SU-DHL-6 (cell line): Measurements from ENCODE around the gene NTSR1.

ENCODE experiments used
- H2AFZ ChIP-seq: fragments of 200-600 bp; sonication (generic); 2 replicates; pipeline ENCODE4 v1.6.1; 2014; ENCODE audit warnings: low read depth, mild to moderate bottlenecking, moderate library complexity, mixed read lengths, antibody characterized with exemption, low read length; ENCODE audit not compliant: severe bottlenecking
- H3F3A ChIP-seq: fragments of 200-600 bp; shearing (Covaris generic); 2 replicates; pipeline ENCODE4 v1.6.0; 2016; ENCODE audit warnings: antibody characterized with exemption, mild to moderate bottlenecking; ENCODE audit not compliant: insufficient read depth
- H3K27ac ChIP-seq: fragments of 200-600 bp; sonication (generic); 2 replicates; pipeline ENCODE4 v1.5.1; 2016; ENCODE audit warnings: low read depth, mild to moderate bottlenecking, low read length, moderate library complexity, mixed read lengths
- H3K27me3 ChIP-seq: fragments of 200-600 bp; sonication (generic), shearing (Covaris generic); 2 replicates; pipeline ENCODE4 v1.6.0; 2014; ENCODE audit warnings: mild to moderate bottlenecking, low read length
- H3K36me3 ChIP-seq: fragments of 200-600 bp; sonication (generic); 2 replicates; pipeline ENCODE4 v1.6.1; 2014; ENCODE audit warnings: mild to moderate bottlenecking, low read length, mixed read lengths
- H3K4me2 ChIP-seq: fragments of 300-600, 200-600 bp; shearing (Covaris generic), sonication (generic); 2 replicates; pipeline ENCODE4 v1.6.0; 2014; ENCODE audit warnings: low read length, low read depth, mild to moderate bottlenecking; ENCODE audit not compliant: poor library complexity, severe bottlenecking
- H3K4me3 ChIP-seq: fragments of 200-600 bp; sonication (generic); 2 replicates; pipeline ENCODE4 v1.5.1; 2014; ENCODE audit warnings: antibody characterized with exemption, low read length, mild to moderate bottlenecking, mixed read lengths; ENCODE audit not compliant: insufficient read depth, poor library complexity, severe bottlenecking
- H3K79me2 ChIP-seq: fragments of 200-600 bp; sonication (generic); 2 replicates; pipeline ENCODE4 v1.6.1; 2014; ENCODE audit warnings: mild to moderate bottlenecking, low read length, moderate library complexity; ENCODE audit not compliant: insufficient read depth
- H3K9ac ChIP-seq: fragments of 200-600 bp; sonication (generic); 2 replicates; pipeline ENCODE4 v1.7.0; 2014; ENCODE audit warnings: mild to moderate bottlenecking, low read length
- H3K9me2 ChIP-seq: fragments of 200-600 bp; sonication (generic); replicated peaks from 2 replicates; pipeline ENCODE4 v1.6.1; 2014; ENCODE audit warnings: low read length; ENCODE audit not compliant: insufficient read depth
- H3K9me3 ChIP-seq: fragments of 200-600 bp; sonication (generic); 2 replicates; pipeline ENCODE4 v1.6.1; 2014; ENCODE audit warnings: low read length, mixed read lengths; ENCODE audit not compliant: insufficient read depth
- H4K20me1 ChIP-seq: fragments of 200-600 bp; sonication (generic); 2 replicates; pipeline ENCODE4 v1.6.1; 2014; ENCODE audit warnings: low read depth, mild to moderate bottlenecking, antibody characterized with exemption, low read length, moderate library complexity, mixed read lengths
- EZH2phosphoT487 ChIP-seq: fragments of 200-600 bp; sonication (generic), shearing (Covaris generic); conservative IDR thresholded peaks from 2 replicates; pipeline ENCODE4 v1.6.1; 2018; ENCODE audit warnings: mild to moderate bottlenecking, antibody characterized with exemption, low read length, moderate library complexity, mixed read lengths
- TF ChIP-seq, protein P1 (sequence below): fragments of 200-600 bp; sonication (generic); IDR thresholded peaks from one replicate; pipeline ENCODE4 v1.5.1; 2017; ENCODE audit warnings: antibody characterized with exemption, mild to moderate bottlenecking, low read length, moderate library complexity; ENCODE audit not compliant: insufficient read depth, poor library complexity, severe bottlenecking

The NTSR1 gene

GRCh38 chr20:62733891-62734290 lies 25.3 kb downstream of the NTSR1 start:
- H3K4me2 ChIP-seq, result no peak overlapping the region
- TF ChIP-seq, protein P1, sequence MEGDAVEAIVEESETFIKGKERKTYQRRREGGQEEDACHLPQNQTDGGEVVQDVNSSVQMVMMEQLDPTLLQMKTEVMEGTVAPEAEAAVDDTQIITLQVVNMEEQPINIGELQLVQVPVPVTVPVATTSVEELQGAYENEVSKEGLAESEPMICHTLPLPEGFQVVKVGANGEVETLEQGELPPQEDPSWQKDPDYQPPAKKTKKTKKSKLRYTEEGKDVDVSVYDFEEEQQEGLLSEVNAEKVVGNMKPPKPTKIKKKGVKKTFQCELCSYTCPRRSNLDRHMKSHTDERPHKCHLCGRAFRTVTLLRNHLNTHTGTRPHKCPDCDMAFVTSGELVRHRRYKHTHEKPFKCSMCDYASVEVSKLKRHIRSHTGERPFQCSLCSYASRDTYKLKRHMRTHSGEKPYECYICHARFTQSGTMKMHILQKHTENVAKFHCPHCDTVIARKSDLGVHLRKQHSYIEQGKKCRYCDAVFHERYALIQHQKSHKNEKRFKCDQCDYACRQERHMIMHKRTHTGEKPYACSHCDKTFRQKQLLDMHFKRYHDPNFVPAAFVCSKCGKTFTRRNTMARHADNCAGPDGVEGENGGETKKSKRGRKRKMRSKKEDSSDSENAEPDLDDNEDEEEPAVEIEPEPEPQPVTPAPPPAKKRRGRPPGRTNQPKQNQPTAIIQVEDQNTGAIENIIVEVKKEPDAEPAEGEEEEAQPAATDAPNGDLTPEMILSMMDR, result no peak
- TF ChIP-seq EZH2phosphoT487, result no peak
- H2AFZ ChIP-seq, result no peak overlapping the region
- no peaks in the 10 kb centered on the region for H3K79me2 ChIP-seq
- H3K27ac ChIP-seq, result no peak overlapping the region
- H3F3A ChIP-seq, result no peaks in the 10 kb centered on the region
- H3K27me3 ChIP-seq, result no peaks in the 10 kb centered on the region
- no peaks in the 10 kb centered on the region for H3K36me3 ChIP-seq
- H3K9me3 ChIP-seq, result no peaks in the 10 kb centered on the region
- H4K20me1 ChIP-seq, result no peaks in the 10 kb centered on the region
- no peaks in the 10 kb centered on the region for H3K9me2 ChIP-seq
- H3K4me3 ChIP-seq, result no peak overlapping the region
- no peak overlapping the region for H3K9ac ChIP-seq

- H3K4me2 ChIP-seq, result no peak overlapping the region
- no peak overlapping the region for H3K4me3 ChIP-seq
- no peaks in the 10 kb centered on the region for H3F3A ChIP-seq
- H3K9ac ChIP-seq, result no peak overlapping the region
- H4K20me1 ChIP-seq, result no peaks in the 10 kb centered on the region
- H3K79me2 ChIP-seq, result no peaks in the 10 kb centered on the region
- H3K9me2 ChIP-seq, result no peaks in the 10 kb centered on the region
- no peak overlapping the region for H3K27ac ChIP-seq
- H3K36me3 ChIP-seq, result no peaks in the 10 kb centered on the region
- H3K9me3 ChIP-seq, result no peaks in the 10 kb centered on the region
- H3K27me3 ChIP-seq, result no peaks in the 10 kb centered on the region
- TF ChIP-seq EZH2phosphoT487, result no peak
- TF ChIP-seq, protein P1, result no peak
- no peak overlapping the region for H2AFZ ChIP-seq
Observed at GRCh38 chr20:62734326-62734725, 25.7 kb downstream of the NTSR1 start.

GRCh38 chr20:62734881-62735280 lies 26.2 kb downstream of the NTSR1 start:
- no peaks in the 10 kb centered on the region for H4K20me1 ChIP-seq
- no peak overlapping the region for H3K27ac ChIP-seq
- no peaks in the 10 kb centered on the region for H3K27me3 ChIP-seq

More at GRCh38 chr20:62734881-62735280, 26.2 kb downstream of the NTSR1 start:
- Histone ChIP-seq H3K9ac (no peak overlapping the region), H3K4me3 (no peak overlapping the region), H3K4me2 (no peak overlapping the region), H2AFZ (no peak overlapping the region), H3K79me2 (no peaks in the 10 kb centered on the region), H3K9me3 (no peaks in the 10 kb centered on the region), H3K36me3 (no peaks in the 10 kb centered on the region), H3F3A (no peaks in the 10 kb centered on the region), H3K9me2 (no peaks in the 10 kb centered on the region)
- TF ChIP-seq, protein P1, result no peak
- no peak for TF ChIP-seq EZH2phosphoT487
